DMS 273 (cell line): Measurements from ENCODE around the gene STMND1.
"Not testable (repeated sequence)": the region's sequence is repeated elsewhere in the genome, so short reads cannot be mapped to it uniquely, and the experiment has no call there.

Experiments used
- DNase-seq: peaks from one replicate; lab custom pipeline; 2025; ENCODE audit not compliant: unreplicated experiment; lab: John Stamatoyannopoulos, UW

Gene STMND1

GRCh38 chr6:17101422-17102257, at the start of gene STMND1:
STMND1 (plus strand) TSS chr6:17102050; CDS start chr6:17102258, 208 bp downstream.
- peak; percentile 84 for DNase-seq

- DNase-seq = no peak
Measured at GRCh38 chr6:17054647-17055046, 47.2 kb upstream of the STMND1 start.

- no peak for DNase-seq
Measured at GRCh38 chr6:17057322-17057721, 44.5 kb upstream of the STMND1 start.

DNA sequence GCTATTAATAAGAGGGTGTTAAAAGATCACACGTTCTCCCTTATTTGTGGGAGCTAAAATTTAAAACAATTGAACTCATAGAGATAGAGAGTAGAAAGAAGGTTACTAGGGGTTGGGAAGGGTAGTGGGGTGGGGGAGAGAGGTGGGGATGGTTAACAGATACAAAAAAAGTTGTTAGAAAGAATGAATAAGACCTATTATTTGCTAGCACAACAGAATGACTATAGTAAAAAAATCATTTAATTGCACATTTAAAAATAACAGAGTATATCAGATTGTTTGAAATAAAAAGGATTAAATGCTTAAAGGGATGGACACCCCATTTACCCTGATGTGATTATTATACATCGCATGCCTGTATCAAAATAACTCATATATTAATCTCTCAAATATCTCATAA, 43.3 kb upstream of the STMND1 start:
- DNase-seq = no peak

GRCh38 chr6:17059022-17059421, 42.8 kb upstream of the STMND1 start:
- no peak for DNase-seq

DNA sequence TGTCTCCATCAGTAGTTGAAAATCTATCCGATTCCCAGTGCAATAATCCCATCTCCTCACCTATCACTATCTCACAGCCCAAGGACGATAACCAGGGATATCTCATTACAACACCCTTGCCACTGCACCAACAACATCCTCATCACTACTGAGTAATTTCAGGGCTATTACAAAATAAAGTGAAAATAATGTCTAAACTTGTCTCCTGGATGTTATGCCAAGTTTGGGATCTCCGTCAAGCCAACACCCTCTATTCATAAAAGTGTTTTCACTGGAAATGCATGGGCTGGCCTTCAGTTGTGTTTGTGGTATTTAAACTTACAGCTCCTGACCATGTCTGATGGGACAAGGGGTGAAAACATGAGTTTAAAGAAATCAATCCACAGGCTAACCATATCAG, 42.0 kb upstream of the STMND1 start:
- no peak for DNase-seq

GRCh38 chr6:17061097-17061496, 40.8 kb upstream of the STMND1 start:
- no peak for DNase-seq

GRCh38 chr6:17062871-17063440, 38.9 kb upstream of the STMND1 start:
- DNase-seq = no peak

DNA sequence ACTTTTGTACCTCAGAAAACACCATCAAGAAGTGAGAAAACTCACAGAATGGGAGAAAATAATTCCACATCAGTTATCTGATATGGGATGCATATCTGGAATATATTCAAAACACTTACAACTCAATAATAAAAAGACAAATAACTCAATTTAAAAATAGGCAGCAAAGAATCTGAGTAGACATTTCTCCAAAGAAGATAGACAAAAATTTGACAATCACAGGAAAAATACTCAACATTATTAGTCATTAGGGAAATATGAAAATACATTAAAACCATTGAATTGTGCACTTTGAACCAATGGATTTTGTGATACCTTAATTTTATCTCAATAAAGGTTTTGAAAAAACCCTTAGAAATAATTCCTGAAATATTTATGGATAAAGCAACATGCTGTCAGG, 36.9 kb upstream of the STMND1 start:
- DNase-seq = no peak

- no peak for DNase-seq
Measured at GRCh38 chr6:17066610-17067009, 35.2 kb upstream of the STMND1 start.

- DNase-seq = not testable (repeated sequence)
Measured at GRCh38 chr6:17068972-17069371, 32.9 kb upstream of the STMND1 start.

GRCh38 chr6:17070400-17070799, 31.4 kb upstream of the STMND1 start:
- DNase-seq = not testable (repeated sequence)

DNA sequence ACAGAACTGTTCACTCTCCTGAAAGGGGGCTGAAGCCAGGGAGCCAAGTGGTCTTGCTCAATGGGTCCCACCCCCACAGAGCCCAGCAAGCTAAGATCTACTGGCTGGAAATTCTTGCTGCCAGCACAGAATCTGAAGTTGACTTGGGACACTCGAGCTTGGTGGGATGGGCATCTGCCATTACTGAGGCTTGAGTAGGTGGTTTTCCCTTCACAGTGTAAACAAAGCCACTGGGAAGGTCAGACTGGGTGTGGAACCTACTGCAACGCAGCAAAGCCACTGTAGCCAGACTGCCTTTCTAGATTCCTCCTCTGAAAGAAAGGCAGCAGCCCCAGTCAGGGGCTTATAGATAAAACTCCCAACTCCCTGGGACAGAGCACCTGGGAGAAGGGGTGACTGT, 28.3 kb upstream of the STMND1 start:
- not testable (repeated sequence) for DNase-seq

DNA sequence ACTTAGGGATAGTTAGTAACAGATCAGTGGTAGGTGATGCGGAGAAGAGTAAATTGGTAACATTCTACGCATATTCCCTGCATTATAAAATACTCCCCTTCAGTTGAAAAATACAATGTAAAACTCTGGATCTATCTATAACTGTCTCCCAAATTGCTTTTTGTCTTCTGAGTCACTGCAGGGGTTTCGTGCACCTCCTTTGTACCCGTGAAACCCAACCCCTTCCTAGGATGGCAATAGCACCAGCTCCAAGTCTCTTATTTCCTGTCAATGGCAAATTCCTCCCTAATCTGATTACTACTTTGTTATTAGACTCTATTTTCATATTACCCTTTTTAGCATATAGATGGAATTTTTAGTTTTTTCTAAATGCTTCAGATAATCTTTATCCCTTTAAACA, 20.6 kb upstream of the STMND1 start:
- DNase-seq = no peak

- no peak for DNase-seq
Measured at GRCh38 chr6:17081860-17082508, 19.9 kb upstream of the STMND1 start.

- DNase-seq = no peak
Measured at GRCh38 chr6:17083397-17083796, 18.5 kb upstream of the STMND1 start.

DNA sequence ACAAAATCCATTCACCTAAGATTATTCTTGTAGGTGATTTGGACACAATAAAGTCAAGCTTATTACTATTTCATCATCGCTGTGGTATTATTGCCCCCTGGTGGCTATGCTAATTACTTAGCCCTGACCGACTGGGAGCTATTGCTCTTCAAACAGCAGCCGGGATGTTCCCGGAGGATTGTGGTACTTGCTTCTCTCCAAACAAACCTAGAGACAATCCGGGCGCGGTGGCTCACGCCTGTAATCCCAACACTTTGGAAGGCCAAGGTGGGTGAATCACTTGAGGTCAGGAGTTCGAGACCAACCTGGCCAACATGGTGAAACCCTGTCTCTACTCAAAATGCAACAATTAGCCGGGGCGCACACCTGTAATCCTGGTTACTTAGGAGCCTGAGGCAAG, 15.4 kb upstream of the STMND1 start:
- DNase-seq = peak; percentile 85

DNA sequence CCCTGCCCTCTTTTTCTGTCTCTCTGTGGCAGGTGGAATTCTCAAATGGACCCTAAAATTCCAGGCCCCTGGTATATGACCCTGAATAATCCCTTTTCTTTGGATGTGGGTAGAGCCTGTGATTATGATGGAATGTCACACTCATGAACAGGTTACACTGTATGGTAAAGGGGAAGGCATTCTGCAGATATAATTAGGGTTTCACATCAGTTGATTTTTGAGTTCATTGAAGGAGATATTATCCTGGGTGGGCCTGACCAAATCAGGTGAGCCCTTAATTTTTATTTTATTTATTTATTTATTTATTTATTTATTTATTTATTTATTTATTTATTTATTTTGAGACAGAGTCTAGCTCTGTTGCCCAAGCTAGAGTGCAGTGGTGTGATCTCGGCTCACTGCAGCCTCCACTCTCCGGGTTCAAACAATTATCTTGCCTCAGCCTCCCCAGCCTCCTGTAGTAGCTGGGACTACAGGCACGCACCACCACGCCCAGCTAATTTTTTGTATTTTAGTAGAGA, 13.7 kb upstream of the STMND1 start:
- no peak for DNase-seq

GRCh38 chr6:17091122-17091521, 10.7 kb upstream of the STMND1 start:
- peak; percentile 14 for DNase-seq

DNA sequence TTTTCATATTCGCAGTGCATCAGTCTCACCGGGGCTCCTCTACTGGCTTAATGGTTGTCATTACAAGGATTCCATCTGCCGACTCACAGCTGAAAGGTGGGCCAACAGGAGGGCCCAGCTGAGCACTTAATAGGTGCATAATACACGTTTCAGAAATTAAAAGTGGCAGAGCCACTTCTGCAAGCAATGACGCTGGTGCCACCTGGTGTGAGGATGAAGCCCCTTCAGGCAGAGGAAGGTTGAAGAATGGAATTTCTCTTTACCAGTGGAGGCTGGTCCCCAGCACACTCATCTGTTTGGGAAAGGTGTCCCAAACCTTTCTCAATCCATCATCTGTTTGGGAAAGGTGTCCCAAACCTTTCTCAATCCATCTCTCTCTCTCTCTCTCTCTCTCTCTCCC, 8.2 kb upstream of the STMND1 start:
- DNase-seq = peak; percentile 64

DNA sequence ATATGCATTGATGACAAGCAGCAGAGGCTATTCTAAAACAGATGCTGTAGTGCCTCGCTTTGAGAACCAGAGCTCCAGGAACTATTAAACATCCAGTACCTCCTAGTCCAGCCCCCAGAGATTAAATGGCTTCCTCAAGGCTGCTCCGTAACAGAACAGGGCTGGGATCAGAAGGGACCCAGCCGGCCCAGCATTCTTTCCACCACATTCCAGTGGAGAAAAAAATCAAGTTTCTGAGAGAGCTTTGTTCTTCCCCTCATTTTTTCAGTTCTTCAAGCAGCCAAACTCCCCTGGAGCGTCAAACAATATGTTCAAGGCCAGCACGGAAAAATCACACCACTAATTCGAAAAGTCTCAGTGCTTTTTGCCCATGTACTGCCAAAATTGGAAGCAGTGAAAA, 5.8 kb upstream of the STMND1 start:
- DNase-seq = no peak

GRCh38 chr6:17096652-17097051, 5.2 kb upstream of the STMND1 start:
- no peak for DNase-seq
